Activated CD8-positive, alpha-beta memory T cell treated with anti-CD3 and anti-CD28 coated beads, Interleukin-2, amount 50 U/mL, for 1 hour (primary cell): ENCODE data around the gene DPYD.

ENCODE experiments used
- DNase-seq: peaks from one replicate; pipeline ENCODE4 v3.0.0-alpha.2; 2020; ENCODE audit errors: extremely low read depth

DPYD gene

DNA sequence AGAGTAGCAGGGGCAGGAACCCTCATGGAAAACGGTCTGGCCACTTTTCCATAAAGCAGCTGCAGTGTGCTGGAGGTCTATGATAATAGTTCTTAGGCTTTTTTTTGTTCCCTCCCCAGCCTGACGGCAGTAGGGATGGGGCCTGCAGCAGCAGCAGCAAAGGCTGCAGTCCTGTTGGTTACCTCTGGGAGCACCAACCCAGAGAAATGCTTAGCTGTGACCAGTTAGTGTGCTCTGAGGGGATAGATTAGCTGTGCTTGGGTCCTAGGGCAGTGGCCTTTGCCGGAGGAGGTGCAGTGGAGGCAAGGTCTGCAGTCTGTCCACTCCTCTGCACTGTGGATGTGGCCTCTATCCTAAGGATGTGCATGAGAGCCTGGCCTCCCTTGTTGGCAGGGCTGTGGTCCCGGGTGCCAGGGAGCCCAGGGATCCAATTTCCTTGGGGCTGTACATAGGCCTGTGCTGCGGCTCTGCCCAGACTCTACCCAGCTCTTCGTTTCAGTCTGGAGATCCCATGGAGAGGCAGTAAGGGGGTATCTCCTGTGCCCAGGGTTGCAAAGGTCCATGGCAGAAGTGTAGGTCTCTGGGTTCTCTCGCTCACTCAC, 876.6 kb downstream of the DPYD start:
- no peak for DNase-seq

DNA sequence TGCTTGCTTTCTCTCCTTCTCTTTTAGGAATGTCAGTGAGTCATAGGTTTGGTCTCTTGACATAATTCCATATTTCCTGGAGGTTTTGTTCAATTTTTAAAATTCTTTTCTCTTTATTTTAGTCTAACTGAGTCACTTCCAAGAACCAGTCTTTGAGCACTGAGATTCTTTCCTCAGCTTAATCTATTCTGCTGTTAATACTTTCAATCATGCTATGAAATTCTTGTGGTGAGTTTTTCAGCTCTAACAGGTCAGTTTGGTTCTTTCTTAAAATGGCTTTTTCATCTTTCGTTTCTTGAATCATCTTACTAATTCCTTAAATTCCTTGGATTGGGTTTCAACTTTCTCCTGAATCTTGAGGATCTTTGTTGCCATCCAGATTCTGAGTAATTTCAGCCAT, 878.3 kb downstream of the DPYD start:
- no peak for DNase-seq

- DNase-seq = no peak
Observed at GRCh38 chr1:97041026-97041425, 879.8 kb downstream of the DPYD start.

GRCh38 chr1:97038410-97038809, 882.4 kb downstream of the DPYD start:
- no peak for DNase-seq

DNA sequence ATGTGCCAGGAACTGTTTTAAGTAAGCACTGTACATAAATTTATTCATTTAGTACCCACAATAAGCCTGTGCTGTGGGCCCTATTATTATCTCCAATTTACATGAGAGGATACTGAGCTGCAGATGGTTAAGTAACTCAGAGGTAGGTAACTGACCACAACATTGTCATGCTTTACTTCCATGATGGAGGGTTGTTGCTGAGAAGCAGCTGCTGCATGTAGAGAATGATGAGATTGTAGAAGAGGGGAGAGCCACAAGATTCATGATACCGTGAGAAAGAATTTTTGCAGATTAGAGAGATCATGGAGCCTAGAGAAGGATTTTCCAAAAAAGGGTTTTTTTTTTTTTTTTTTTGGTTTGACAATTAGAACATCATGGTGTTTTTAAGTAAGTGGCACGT, 886.2 kb downstream of the DPYD start:
- no peak for DNase-seq

- no peak for DNase-seq
Observed at GRCh38 chr1:97033949-97034348, 886.9 kb downstream of the DPYD start.
